ENCODE results near the gene JOSD1. TPM values are rescaled to one million over a fixed set of nuclear protein-coding genes. Genes with fewer than 3 reads are reported as not detected.
A peak's percentile ranks its signal among the peaks of the same experiment; 100 is the strongest.
"Not testable (repeated sequence)": the region's sequence is repeated elsewhere in the genome, so short reads cannot be mapped to it uniquely, and the experiment has no call there.

JOSD1 gene
- total RNA-seq, 2 experiments from 2014 or later: 48.9 to 54.3 TPM

DNA sequence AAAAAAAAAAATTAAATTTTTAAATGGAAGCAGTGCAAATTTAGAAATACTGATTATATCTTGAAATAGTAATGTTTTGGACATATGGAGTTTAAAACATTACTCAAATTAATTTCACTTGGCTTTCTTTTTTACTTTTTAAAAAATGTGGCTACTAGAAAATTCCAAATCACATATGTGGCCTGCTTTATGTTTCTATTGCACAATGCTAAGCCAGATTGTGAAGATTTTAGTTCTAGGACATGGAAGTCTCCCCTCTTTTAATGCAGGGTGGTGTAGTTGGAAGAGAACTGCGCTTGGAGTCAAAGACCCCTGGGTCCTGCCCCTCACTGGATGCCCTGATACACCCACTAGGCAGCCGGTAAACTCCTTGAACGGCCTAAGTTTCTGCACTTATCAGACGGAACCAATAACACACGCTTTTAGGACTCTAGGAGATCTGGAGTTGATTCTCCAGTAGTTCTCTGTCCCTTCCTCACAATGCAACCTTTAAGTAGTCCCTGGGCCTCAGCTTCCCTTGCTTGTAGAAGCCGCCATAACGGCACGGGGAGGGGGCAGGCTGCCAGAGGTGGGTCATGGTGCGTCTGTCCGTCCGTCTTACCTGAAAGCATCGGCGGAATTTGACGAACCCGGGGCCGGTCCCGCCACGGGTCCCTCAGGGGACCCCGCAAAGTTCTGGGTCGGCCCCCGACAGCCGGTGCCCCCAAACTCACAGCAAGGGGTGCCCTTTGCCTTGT is 45.1 kb downstream of the JOSD1 start:
- no peaks in the 10 kb centered on the region for H3K36me3 Mint-ChIP-seq (ENCODE audit: low read depth)
- H3K4me1 Mint-ChIP-seq (ENCODE audit: low read depth): peaks cover 14% of the 10 kb centered on the region
- DNase-seq: no peak
- intact Hi-C loops (cut with micrococcal nuclease): loop anchor here (1.0 to 2.0 kb wide), 4 partner anchors 26 to 257 kb away; partner anchors contain the start of genes DMC1, GTPBP1 and TOMM22
- H3K27ac Mint-ChIP-seq: peak overlapping the region; percentile 24
- H3K9me3 Mint-ChIP-seq: no peaks in the 10 kb centered on the region
- no peaks in the 10 kb centered on the region for H3K27me3 Mint-ChIP-seq (ENCODE audit: low read depth)
- H3K4me3 Mint-ChIP-seq: peak overlapping the region; percentile 87
- CTCF ChIA-PET: no interaction called here

DNA sequence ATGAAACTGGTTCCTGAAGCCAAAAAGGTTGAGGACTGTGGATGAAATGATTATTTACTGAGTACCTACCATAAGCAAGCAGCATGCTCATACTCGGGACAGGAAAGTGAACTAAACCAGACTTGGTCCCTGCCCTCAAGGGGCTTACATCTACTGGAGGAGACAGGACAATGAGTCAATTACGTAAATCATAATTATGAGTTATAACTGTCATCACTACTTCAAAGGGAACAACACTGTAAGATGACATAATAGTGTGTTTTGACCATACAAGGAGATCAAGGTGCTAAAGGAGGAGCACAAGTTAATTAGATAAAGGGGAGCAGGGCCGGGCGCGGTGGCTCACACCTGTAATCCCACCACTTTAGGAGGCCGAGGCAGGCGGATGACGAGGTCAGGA is 47.0 kb downstream of the JOSD1 start:
- H3K9me3 Mint-ChIP-seq: no peaks in the 10 kb centered on the region
- CTCF ChIA-PET: no interaction called here
- H3K27me3 Mint-ChIP-seq (ENCODE audit: low read depth): no peaks in the 10 kb centered on the region

DNA sequence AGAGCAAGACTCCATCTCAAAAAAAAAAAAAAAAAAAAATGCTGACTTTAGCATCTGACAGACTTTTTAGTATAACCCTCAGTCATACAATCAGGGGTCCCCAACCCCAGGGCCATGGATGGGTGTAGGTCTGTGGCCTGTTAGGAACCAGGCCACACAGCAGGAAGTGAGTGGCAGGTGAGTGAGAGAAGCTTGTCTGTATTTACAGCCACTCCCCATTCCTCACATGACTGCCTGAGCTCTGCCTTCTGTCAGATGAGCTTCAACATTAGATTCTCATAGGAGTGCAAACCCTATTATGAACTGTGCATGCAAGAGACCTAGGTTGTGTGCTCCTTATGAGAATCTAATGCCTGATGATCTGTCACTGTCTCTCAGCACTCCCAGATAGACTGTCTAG is 47.9 kb downstream of the JOSD1 start:
- H3K36me3 Mint-ChIP-seq (ENCODE audit: low read depth): no peaks in the 10 kb centered on the region
- H3K27me3 Mint-ChIP-seq (ENCODE audit: low read depth): no peaks in the 10 kb centered on the region
- intact Hi-C loops (cut with micrococcal nuclease): no loop called here
- no peak overlapping the region for H3K27ac Mint-ChIP-seq
- H3K4me1 Mint-ChIP-seq (ENCODE audit: low read depth): peaks cover 10% of the 10 kb centered on the region
- CTCF ChIA-PET: no interaction called here
- no peak for DNase-seq
- no peak overlapping the region for H3K4me3 Mint-ChIP-seq
- no peaks in the 10 kb centered on the region for H3K9me3 Mint-ChIP-seq

More for the DNA sequence above, 47.0 kb downstream of the JOSD1 start:
- Mint-ChIP-seq H3K4me1 (ENCODE audit: low read depth) (peaks cover 14% of the 10 kb centered on the region), H3K36me3 (ENCODE audit: low read depth) (no peaks in the 10 kb centered on the region), H3K4me3 (no peak overlapping the region), H3K27ac (no peak overlapping the region)
- no peak for DNase-seq
- intact Hi-C loops (cut with micrococcal nuclease): no loop called here

DNA sequence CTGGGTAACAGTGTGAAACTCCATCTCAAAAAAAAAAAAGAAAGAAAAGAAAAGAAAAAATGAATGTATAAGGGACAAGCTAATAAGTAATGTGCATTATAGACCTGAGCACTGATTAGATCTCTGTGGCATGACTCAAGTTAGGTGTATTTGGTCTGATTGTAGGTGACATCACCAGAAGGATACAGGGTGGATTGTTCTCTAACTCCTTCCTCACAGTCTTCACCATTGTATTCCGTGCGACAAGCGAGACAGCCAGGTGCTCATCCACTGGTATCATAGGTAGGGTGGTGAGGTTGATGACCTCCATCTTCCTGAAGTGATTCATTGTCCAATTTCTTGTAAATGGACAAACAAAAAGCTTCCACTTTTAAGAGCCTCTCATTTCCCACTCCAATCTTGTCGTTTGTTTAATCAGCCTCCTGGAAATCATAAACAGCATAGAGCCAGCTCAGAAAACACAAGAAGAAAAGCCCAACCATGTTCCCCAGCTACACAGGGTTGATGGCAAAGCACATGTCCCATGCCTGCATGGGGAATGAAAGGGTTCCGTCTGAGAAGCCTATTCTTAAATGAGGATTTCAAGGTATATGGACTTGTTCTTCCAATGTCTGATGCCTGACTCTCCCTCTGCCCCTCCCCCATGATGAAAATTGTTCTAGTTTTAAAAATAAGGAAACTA is 50.8 kb downstream of the JOSD1 start:
- Mint-ChIP-seq H3K36me3 (ENCODE audit: low read depth) (no peaks in the 10 kb centered on the region), H3K4me3 (no peak overlapping the region), H3K9me3 (no peaks in the 10 kb centered on the region), H3K4me1 (ENCODE audit: low read depth) (no peaks in the 10 kb centered on the region), H3K27ac (no peak overlapping the region), H3K27me3 (ENCODE audit: low read depth) (no peaks in the 10 kb centered on the region)
- CTCF ChIA-PET: no interaction called here
- no peak for DNase-seq
- intact Hi-C loops (cut with micrococcal nuclease): no loop called here

DNA sequence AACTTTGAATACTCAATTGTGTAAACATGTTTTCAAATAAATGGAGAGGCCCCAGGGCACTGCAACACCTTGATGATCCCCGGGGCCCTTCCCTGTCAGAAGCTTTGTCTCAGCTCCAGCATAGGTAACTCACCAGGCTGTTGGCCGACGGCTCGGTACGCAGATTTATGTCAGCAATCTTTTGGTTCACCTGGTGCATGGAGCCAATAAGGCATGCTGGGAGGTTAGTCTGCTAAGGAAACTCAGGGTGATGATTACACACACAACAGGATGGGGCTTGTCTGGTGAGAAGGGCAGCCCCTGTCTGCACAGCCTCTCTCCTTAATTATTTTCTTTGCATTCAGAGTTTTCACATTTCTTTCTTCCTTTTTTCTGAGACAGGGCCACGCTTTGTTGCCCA is 55.3 kb downstream of the JOSD1 start:
- H3K27ac Mint-ChIP-seq: no peak overlapping the region
- no peaks in the 10 kb centered on the region for H3K36me3 Mint-ChIP-seq (ENCODE audit: low read depth)
- H3K9me3 Mint-ChIP-seq: no peaks in the 10 kb centered on the region
- intact Hi-C loops (cut with micrococcal nuclease): no loop called here
- CTCF ChIA-PET: no interaction called here
- H3K4me1 Mint-ChIP-seq (ENCODE audit: low read depth): no peaks in the 10 kb centered on the region
- no peak overlapping the region for H3K4me3 Mint-ChIP-seq
- peaks cover 12% of the 10 kb centered on the region for H3K27me3 Mint-ChIP-seq (ENCODE audit: low read depth)
- DNase-seq: no peak

DNA sequence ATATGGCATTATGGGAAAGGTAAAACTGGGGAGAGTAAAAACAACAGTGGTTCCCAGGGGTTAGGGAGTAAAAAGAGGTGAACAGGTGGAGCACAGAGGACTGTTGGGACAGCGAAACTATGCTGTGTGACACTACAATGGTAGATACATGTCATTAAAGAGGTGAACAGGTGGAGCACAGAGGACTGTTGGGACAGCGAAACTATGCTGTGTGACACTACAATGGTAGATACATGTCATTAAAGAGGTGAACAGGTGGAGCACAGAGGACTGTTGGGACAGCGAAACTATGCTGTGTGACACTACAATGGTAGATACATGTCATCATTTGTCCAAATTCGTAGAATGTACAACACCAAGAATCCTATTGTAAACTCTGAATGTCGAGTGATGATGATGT is 56.5 kb downstream of the JOSD1 start:
- H3K27ac Mint-ChIP-seq; DNase-seq; H3K9me3 Mint-ChIP-seq; H3K4me3 Mint-ChIP-seq; H3K4me1 Mint-ChIP-seq (ENCODE audit: low read depth); CTCF ChIA-PET; intact Hi-C loops (cut with micrococcal nuclease); H3K36me3 Mint-ChIP-seq (ENCODE audit: low read depth): not testable (repeated sequence)
- H3K27me3 Mint-ChIP-seq (ENCODE audit: low read depth): peaks cover 14% of the 10 kb centered on the region

DNA sequence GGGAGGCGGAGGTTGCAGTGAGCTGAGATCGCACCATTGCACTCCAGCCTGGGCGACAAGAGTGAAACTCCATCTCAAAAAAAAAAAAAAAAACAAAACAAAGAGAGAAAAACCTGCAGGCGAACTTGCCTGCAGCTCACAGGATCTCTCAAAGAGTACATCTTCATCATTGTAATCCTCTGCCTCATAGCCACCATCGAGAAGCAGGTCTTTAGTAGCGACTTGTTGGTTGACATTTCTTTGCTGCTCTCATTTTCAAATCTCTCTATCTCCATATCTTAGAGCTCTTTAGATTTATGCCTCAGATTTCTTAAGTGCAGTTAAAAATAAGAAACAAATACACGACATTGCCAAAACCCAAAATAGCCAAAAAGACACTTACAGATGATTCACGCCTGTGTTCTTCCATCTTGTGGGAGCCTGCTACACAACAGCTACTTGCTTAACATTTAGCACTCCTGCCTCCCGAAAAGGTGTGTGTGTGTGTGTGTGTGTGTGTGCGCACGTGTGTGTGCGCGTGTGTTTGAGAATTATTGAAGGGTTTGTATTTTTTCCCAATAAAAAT is 59.2 kb downstream of the JOSD1 start:
- Mint-ChIP-seq H3K4me1 (ENCODE audit: low read depth) (no peaks in the 10 kb centered on the region), H3K9me3 (no peaks in the 10 kb centered on the region), H3K27me3 (ENCODE audit: low read depth) (peaks cover 14% of the 10 kb centered on the region), H3K27ac (no peak overlapping the region), H3K36me3 (ENCODE audit: low read depth) (no peaks in the 10 kb centered on the region), H3K4me3 (no peak overlapping the region)
- no peak for DNase-seq
- intact Hi-C loops (cut with micrococcal nuclease): no loop called here
- CTCF ChIA-PET: no interaction called here

DNA sequence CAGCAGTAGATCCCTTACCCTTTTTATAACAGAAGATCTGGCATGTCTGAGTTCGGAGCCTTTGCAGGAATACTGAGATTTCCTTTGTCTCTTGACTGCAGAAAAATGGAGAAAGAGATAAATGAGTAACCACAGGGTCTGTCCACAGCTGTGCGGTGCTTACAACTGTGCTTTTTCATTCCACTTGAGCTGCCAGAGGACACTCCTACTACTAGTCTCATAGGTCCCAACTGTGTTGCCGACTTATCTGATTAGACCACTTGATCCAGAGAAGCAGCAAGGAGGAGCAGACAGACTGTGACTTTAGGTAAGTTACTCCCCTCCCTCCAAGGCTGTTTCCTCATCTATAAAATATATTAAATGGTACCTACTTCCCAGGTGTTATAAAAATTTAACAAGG is 62.0 kb downstream of the JOSD1 start:
- DNase-seq: no peak
- no peak overlapping the region for H3K27ac Mint-ChIP-seq
- H3K4me1 Mint-ChIP-seq (ENCODE audit: low read depth): no peaks in the 10 kb centered on the region
- no peaks in the 10 kb centered on the region for H3K9me3 Mint-ChIP-seq
- intact Hi-C loops (cut with micrococcal nuclease): no loop called here
- peaks cover 12% of the 10 kb centered on the region for H3K27me3 Mint-ChIP-seq (ENCODE audit: low read depth)
- no peaks in the 10 kb centered on the region for H3K36me3 Mint-ChIP-seq (ENCODE audit: low read depth)
- CTCF ChIA-PET: no interaction called here
- H3K4me3 Mint-ChIP-seq: no peak overlapping the region

DNA sequence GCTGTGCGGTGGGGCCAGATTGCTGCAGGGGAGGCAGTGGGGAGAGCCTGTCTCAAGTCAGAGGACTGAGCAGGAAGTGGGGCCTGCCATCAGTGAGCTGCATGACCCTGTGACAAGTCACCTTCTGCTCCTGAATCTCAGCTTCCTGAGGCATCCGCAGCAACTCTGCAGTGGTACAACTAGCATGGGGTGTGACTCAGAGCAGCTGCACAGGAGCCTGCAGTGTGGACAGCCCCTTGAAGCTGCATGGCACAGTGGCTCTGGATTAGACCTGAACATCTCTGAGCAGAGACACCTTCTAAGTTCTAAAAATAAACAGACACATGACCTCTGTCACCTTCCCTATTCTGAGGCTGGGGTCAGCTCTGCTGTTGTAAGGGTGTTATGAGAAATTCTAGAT is 62.5 kb downstream of the JOSD1 start:
- CTCF ChIA-PET: no interaction called here
- H3K36me3 Mint-ChIP-seq (ENCODE audit: low read depth): no peaks in the 10 kb centered on the region
- H3K9me3 Mint-ChIP-seq: no peaks in the 10 kb centered on the region
- intact Hi-C loops (cut with micrococcal nuclease): no loop called here
- no peak overlapping the region for H3K4me3 Mint-ChIP-seq
- H3K27me3 Mint-ChIP-seq (ENCODE audit: low read depth): peaks cover 7% of the 10 kb centered on the region
- no peak for DNase-seq
- no peaks in the 10 kb centered on the region for H3K4me1 Mint-ChIP-seq (ENCODE audit: low read depth)
- H3K27ac Mint-ChIP-seq: no peak overlapping the region

Other genes with a start within 250 kb of the JOSD1 start
- not detected for gene KCNJ4, start 245.7 kb downstream of the JOSD1 start, total RNA-seq
- gene KDELR3, start 232.8 kb downstream of the JOSD1 start, total RNA-seq: under 1 TPM; 0.57 to 0.77 TPM
- 100 to 1,000 TPM; 319 to 341 TPM for gene DDX17, start 194.6 kb downstream of the JOSD1 start, total RNA-seq
- 10 to 100 TPM; 13.0 to 16.3 TPM for gene DMC1, start 130.8 kb downstream of the JOSD1 start, total RNA-seq
- under 1 TPM; 0.35 to 0.36 TPM for gene FAM227A, start 44.6 kb downstream of the JOSD1 start, total RNA-seq
- 1 to 10 TPM; 8.8 to 9.4 TPM for gene CBY1, start 44.3 kb downstream of the JOSD1 start, total RNA-seq
- 100 to 1,000 TPM; 151 to 154 TPM for gene TOMM22, start 19.0 kb downstream of the JOSD1 start, total RNA-seq
- gene GTPBP1, start 5.0 kb upstream of the JOSD1 start, total RNA-seq: 100 to 1,000 TPM in 1 of 2 experiments, 10 to 100 TPM in 1; 98.9 to 107 TPM
- gene SUN2, start 55.1 kb upstream of the JOSD1 start, total RNA-seq: 100 to 1,000 TPM; 120 to 121 TPM
- 1 to 10 TPM; 5.9 to 8.0 TPM for gene DNAL4, start 93.2 kb upstream of the JOSD1 start, total RNA-seq
- 1 to 10 TPM; 1.4 to 1.5 TPM for gene NPTXR, start 143.1 kb upstream of the JOSD1 start, total RNA-seq
- 10 to 100 TPM; 91.4 to 93.5 TPM for gene CBX6, start 171.3 kb upstream of the JOSD1 start, total RNA-seq

All from activated naive CD4-positive, alpha-beta T cell treated with anti-CD3 and anti-CD28 coated beads for 36 hours (primary cell).